AG10803 (cell line): ENCODE data around the gene SMCHD1.
A peak's percentile ranks its signal among the peaks of the same experiment; 100 is the strongest.

Experiments used
- DNase-seq: peaks from one replicate; pipeline ENCODE4 v3.0.0; 2010; ENCODE audit warnings: low read depth
- H3K4me3 ChIP-seq: 2 replicates; pipeline ENCODE4 v1.5.1; 2011; ENCODE audit warnings: mild to moderate bottlenecking, low read length, control low read depth
- TF ChIP-seq, protein P1 (sequence below): conservative IDR thresholded peaks from 2 replicates; pipeline ENCODE4 v1.5.1; 2011; ENCODE audit warnings: mild to moderate bottlenecking, low read length, control low read depth, inconsistent platforms

SMCHD1 gene

DNA sequence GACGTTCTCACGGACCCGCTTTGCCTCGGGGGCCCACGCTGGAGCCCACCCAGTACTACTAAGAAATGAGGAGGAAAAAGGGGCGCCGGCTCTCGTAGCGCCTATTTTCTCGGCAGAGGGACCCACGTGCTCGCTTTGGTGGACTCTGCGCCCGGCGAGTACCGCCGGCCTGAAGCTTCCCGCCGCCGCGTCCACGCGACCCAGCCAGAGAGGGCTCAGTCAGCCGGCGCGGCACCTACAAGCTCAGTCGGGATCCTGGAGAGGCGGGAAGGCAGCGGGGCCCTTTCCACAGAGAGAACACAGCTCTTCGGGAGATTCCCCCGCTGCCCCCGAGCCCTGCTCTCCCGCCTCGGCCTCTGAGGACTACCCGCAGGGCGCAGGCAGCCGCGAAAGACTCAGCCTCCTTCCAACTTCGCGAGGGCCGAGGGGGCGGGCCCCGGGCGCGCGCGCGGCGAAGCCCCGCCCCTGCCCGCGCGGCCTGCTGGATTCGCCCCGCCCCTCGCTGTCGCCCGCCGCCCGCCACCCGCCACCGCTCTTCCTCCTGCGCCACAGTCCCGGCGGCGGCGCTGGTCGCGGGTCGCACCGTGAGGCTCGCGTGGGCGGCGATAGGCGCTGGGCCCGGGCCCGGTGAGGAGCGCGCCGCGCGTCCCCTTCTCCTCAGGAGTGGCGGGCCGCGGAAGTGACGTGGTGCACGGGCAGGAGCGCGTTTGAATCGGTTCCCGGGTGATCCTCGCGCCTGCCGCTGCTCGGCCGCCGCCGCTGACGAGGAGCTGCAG is at the start of gene SMCHD1:
SMCHD1 (plus strand) TSS at position 549 of the 776 bp plus-strand sequence. CDS start 350 bp downstream, outside the sequence.
- H3K4me3 ChIP-seq = peak within 1 kb of the TSS; percentile 89
- DNase-seq = peak; percentile 78
- TF ChIP-seq, protein P1, sequence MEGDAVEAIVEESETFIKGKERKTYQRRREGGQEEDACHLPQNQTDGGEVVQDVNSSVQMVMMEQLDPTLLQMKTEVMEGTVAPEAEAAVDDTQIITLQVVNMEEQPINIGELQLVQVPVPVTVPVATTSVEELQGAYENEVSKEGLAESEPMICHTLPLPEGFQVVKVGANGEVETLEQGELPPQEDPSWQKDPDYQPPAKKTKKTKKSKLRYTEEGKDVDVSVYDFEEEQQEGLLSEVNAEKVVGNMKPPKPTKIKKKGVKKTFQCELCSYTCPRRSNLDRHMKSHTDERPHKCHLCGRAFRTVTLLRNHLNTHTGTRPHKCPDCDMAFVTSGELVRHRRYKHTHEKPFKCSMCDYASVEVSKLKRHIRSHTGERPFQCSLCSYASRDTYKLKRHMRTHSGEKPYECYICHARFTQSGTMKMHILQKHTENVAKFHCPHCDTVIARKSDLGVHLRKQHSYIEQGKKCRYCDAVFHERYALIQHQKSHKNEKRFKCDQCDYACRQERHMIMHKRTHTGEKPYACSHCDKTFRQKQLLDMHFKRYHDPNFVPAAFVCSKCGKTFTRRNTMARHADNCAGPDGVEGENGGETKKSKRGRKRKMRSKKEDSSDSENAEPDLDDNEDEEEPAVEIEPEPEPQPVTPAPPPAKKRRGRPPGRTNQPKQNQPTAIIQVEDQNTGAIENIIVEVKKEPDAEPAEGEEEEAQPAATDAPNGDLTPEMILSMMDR = no peak

DNA sequence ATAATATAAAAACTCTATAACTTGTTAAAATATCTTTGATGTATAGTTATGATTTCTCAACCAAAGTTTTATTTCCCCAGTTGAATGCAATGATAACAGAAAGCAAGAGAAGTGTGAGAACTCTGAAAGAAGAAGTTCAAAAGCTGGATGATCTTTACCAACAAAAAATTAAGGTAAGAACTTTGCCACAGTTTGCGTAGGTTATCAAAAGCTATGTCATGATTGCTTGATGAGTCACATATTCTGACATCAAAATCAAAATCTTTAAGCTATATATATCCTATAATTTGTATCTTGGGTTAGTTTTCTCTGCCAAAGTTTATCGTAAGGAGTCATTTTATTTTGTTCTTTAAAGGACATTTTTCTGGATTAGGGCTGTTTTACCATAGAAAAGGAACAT is 49.2 kb upstream of the SMCHD1 start:
- TF ChIP-seq, protein P1 = no peak
- no peak for DNase-seq

DNA sequence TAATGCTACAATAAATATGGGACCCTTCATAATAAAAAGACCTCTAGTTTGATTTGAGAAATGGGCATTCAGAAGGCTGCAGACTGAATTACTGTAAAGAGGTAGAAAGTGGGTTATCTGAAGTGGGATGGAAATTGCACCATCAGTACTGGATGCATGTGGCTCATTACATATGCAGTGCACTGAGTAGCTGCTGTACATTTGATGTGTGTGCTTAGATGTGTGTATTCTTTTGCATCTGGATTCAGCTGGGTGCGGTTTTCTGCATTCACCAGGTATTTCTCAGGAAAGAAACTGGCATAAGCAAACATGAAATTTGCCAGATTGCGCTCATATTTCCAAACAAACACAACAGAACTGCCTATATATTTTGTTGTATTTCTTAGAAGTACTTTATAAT is 45.9 kb upstream of the SMCHD1 start:
- H3K4me3 ChIP-seq = no peak overlapping the region
- no peak for DNase-seq
- TF ChIP-seq, protein P1 = no peak

More for the DNA sequence above, 49.2 kb upstream of the SMCHD1 start:
- no peak overlapping the region for H3K4me3 ChIP-seq

- no peak for DNase-seq
- no peak overlapping the region for H3K4me3 ChIP-seq
- TF ChIP-seq, protein P1 = no peak
These were observed 45.0 kb upstream of the SMCHD1 start for GRCh38 chr18:2610549-2610948.

GRCh38 chr18:2612996-2613395 is 42.5 kb upstream of the SMCHD1 start:
- no peak for DNase-seq
- TF ChIP-seq, protein P1 = no peak
- H3K4me3 ChIP-seq = no peak overlapping the region

DNA sequence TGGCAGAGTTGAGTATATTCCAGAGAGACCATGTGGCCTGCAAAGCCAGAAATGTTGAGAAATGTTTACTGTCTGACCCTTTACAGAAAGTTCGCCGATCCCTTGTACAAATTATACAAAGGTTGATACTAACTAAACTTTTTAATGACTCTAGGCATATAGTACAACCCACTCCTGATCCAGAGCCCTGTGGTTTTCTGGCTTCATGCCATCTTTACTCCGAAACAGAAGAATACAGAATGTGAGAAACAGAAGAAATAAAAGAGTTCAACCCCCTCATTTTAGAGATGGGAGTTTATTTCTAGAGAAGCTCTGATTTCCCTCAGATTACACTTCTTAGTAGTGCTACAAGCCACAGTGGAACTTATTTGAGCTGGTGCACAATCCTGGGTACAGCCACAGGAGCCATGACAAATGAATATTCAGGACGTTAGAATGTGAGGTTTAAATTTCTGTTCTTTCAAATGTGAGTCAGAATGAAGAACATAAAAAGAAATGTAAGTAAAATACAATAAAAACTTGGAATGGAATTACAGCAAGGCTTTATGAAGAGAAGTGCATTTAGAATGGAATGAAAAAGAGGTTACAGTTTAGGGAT is 38.0 kb upstream of the SMCHD1 start:
- DNase-seq = no peak
- no peak overlapping the region for H3K4me3 ChIP-seq
- TF ChIP-seq, protein P1 = no peak

- H3K4me3 ChIP-seq = no peak overlapping the region
- DNase-seq = peak; percentile 46
- TF ChIP-seq, protein P1 = no peak
These were observed 37.5 kb upstream of the SMCHD1 start for GRCh38 chr18:2618009-2618408.
